Liver (tissue), 3 donors: ENCODE data around the gene PAQR3.

Experiments
- EGR1 ChIP-seq, 2 donors: IDR thresholded peaks; 2 replicates each; pipeline ENCODE4 v1.6.1; 2016 to 2018; ENCODE audit warnings: antibody characterized with exemption in 2 of 2, low read depth in 2 of 2
- GABPA ChIP-seq, 2 donors: IDR thresholded peaks in 1 of 2; conservative IDR thresholded peaks in 1 of 2; 2 replicates each; pipeline ENCODE4 v1.6.1; 2016; ENCODE audit warnings: antibody characterized with exemption in 2 of 2, mild to moderate bottlenecking in 1 of 2, moderate library complexity in 1 of 2
- JUND ChIP-seq, 2 donors: IDR thresholded peaks; 2 replicates each; pipeline ENCODE4 v1.6.1; 2016; ENCODE audit warnings: antibody characterized with exemption in 2 of 2
- NR2F2 ChIP-seq: IDR thresholded peaks from 2 replicates; pipeline ENCODE4 v1.6.1; 2016; ENCODE audit warnings: antibody characterized with exemption
- RAD21 ChIP-seq, 2 donors: IDR thresholded peaks; 2 replicates each; pipeline ENCODE4 v1.6.1; 2016; ENCODE audit warnings: antibody characterized with exemption in 2 of 2, mild to moderate bottlenecking in 2 of 2
- RXRA ChIP-seq, 2 donors: IDR thresholded peaks; 2 replicates each; pipeline ENCODE4 v1.6.1; 2017 to 2018; ENCODE audit warnings: antibody characterized with exemption in 2 of 2, mild to moderate bottlenecking in 1 of 2
- SP1 ChIP-seq: IDR thresholded peaks from 2 replicates; pipeline ENCODE4 v1.6.1; 2018; ENCODE audit warnings: antibody characterized with exemption, mild to moderate bottlenecking
- TAF1 ChIP-seq: conservative IDR thresholded peaks from 2 replicates; pipeline ENCODE4 v1.6.1; 2016; ENCODE audit warnings: antibody characterized with exemption, mild to moderate bottlenecking
- YY1 ChIP-seq: IDR thresholded peaks from 2 replicates; pipeline ENCODE4 v1.6.1; 2016; ENCODE audit warnings: antibody characterized with exemption, mild to moderate bottlenecking
- TF ChIP-seq, protein P1 (sequence below): fragments of 150-350 bp; IDR thresholded peaks from 2 replicates; pipeline ENCODE4 v1.5.1; 2017; ENCODE audit warnings: improper control_type of control experiment, low read depth, low read length; ENCODE audit not compliant: missing input control
- TF ChIP-seq, protein P2 (sequence below): IDR thresholded peaks from 2 replicates; pipeline ENCODE4 v1.6.1; 2016; ENCODE audit warnings: antibody characterized with exemption, mild to moderate bottlenecking
- TF ChIP-seq, protein P3 (sequence below): IDR thresholded peaks from 2 replicates; pipeline ENCODE4 v1.6.1; 2016; ENCODE audit warnings: antibody characterized with exemption
- TF ChIP-seq, protein P4 (sequence below): IDR thresholded peaks from 2 replicates; pipeline ENCODE4 v1.6.1; 2016; ENCODE audit warnings: antibody characterized with exemption
- TF ChIP-seq, protein P5 (sequence below): IDR thresholded peaks from 2 replicates; pipeline ENCODE4 v1.6.1; 2016; ENCODE audit warnings: antibody characterized with exemption
- donor health status: healthy.
- donor health status: healthy.

DNA sequence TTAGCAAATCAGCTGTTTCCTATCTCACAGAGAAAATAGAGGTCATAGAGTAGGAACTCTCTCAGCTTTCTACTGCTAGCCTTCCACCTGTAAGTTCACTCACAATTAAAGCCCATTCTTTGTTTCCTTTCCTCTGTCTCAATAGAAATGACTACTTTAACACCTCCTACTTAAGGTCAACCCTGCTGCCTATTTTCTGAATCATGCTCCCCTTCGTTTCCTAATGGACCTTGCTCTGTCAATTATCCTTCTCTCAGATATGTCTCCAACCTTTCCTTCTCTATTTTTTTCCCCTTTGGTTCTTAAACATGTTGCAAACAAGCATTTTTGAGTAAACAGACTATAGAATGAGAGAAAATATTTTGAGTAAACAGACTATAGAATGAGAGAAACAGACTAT is 5.1 kb upstream of the PAQR3 start:
- TF ChIP-seq, protein P1, sequence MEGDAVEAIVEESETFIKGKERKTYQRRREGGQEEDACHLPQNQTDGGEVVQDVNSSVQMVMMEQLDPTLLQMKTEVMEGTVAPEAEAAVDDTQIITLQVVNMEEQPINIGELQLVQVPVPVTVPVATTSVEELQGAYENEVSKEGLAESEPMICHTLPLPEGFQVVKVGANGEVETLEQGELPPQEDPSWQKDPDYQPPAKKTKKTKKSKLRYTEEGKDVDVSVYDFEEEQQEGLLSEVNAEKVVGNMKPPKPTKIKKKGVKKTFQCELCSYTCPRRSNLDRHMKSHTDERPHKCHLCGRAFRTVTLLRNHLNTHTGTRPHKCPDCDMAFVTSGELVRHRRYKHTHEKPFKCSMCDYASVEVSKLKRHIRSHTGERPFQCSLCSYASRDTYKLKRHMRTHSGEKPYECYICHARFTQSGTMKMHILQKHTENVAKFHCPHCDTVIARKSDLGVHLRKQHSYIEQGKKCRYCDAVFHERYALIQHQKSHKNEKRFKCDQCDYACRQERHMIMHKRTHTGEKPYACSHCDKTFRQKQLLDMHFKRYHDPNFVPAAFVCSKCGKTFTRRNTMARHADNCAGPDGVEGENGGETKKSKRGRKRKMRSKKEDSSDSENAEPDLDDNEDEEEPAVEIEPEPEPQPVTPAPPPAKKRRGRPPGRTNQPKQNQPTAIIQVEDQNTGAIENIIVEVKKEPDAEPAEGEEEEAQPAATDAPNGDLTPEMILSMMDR = no peak
- TF ChIP-seq, protein P2, sequence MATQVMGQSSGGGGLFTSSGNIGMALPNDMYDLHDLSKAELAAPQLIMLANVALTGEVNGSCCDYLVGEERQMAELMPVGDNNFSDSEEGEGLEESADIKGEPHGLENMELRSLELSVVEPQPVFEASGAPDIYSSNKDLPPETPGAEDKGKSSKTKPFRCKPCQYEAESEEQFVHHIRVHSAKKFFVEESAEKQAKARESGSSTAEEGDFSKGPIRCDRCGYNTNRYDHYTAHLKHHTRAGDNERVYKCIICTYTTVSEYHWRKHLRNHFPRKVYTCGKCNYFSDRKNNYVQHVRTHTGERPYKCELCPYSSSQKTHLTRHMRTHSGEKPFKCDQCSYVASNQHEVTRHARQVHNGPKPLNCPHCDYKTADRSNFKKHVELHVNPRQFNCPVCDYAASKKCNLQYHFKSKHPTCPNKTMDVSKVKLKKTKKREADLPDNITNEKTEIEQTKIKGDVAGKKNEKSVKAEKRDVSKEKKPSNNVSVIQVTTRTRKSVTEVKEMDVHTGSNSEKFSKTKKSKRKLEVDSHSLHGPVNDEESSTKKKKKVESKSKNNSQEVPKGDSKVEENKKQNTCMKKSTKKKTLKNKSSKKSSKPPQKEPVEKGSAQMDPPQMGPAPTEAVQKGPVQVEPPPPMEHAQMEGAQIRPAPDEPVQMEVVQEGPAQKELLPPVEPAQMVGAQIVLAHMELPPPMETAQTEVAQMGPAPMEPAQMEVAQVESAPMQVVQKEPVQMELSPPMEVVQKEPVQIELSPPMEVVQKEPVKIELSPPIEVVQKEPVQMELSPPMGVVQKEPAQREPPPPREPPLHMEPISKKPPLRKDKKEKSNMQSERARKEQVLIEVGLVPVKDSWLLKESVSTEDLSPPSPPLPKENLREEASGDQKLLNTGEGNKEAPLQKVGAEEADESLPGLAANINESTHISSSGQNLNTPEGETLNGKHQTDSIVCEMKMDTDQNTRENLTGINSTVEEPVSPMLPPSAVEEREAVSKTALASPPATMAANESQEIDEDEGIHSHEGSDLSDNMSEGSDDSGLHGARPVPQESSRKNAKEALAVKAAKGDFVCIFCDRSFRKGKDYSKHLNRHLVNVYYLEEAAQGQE = no peak
- TF ChIP-seq RXRA (IDR thresholded peaks at IDR 0.05) (no peak), YY1 (no peak), NR2F2 (no peak), SP1 (no peak), RAD21 (IDR thresholded peaks at IDR 0.05) (no peak), TAF1 (no peak), EGR1 (IDR thresholded peaks at IDR 0.05; ENCODE audit: low read depth in 2 of 2) (no peak), JUND (IDR thresholded peaks at IDR 0.05) (no peak), GABPA (IDR thresholded peaks at IDR 0.05 in 1 of 2, conservative IDR thresholded peaks at IDR 0.05 in 1 of 2) (no peak)
- TF ChIP-seq, protein P3, sequence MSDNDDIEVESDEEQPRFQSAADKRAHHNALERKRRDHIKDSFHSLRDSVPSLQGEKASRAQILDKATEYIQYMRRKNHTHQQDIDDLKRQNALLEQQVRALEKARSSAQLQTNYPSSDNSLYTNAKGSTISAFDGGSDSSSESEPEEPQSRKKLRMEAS = no peak
- TF ChIP-seq, protein P4, sequence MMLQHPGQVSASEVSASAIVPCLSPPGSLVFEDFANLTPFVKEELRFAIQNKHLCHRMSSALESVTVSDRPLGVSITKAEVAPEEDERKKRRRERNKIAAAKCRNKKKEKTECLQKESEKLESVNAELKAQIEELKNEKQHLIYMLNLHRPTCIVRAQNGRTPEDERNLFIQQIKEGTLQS = no peak
- TF ChIP-seq, protein P5, sequence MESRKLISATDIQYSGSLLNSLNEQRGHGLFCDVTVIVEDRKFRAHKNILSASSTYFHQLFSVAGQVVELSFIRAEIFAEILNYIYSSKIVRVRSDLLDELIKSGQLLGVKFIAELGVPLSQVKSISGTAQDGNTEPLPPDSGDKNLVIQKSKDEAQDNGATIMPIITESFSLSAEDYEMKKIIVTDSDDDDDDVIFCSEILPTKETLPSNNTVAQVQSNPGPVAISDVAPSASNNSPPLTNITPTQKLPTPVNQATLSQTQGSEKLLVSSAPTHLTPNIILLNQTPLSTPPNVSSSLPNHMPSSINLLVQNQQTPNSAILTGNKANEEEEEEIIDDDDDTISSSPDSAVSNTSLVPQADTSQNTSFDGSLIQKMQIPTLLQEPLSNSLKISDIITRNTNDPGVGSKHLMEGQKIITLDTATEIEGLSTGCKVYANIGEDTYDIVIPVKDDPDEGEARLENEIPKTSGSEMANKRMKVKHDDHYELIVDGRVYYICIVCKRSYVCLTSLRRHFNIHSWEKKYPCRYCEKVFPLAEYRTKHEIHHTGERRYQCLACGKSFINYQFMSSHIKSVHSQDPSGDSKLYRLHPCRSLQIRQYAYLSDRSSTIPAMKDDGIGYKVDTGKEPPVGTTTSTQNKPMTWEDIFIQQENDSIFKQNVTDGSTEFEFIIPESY = no peak
